Smooth muscle cell (in vitro differentiated cells): Measurements from ENCODE around the gene C2CD2L. TPM values are rescaled to one million over a fixed set of nuclear protein-coding genes. Genes with fewer than 3 reads are reported as not detected.
"Not testable (repeated sequence)": the region's sequence is repeated elsewhere in the genome, so short reads cannot be mapped to it uniquely, and the experiment has no call there.

ENCODE experiments used
- DNase-seq: peaks from one replicate; lab custom pipeline; 2025; ENCODE audit not compliant: unreplicated experiment; lab: John Stamatoyannopoulos, UW
- H2AFZ ChIP-seq: fragments of 200-600 bp; sonication (generic); 2 replicates; pipeline ENCODE4 v1.6.0; 2016; ENCODE audit warnings: antibody characterized with exemption, low read depth, mild to moderate bottlenecking
- H3F3A ChIP-seq: fragments of 200-600 bp; sonication (generic); 2 replicates; pipeline ENCODE4 v1.6.0; 2017; ENCODE audit warnings: antibody characterized with exemption, low read depth
- H3K27ac ChIP-seq: fragments of 200-600 bp; sonication (generic); 2 replicates; pipeline ENCODE4 v1.5.1; 2016; ENCODE audit warnings: low read depth, mild to moderate bottlenecking
- H3K27me3 ChIP-seq: fragments of 200-600 bp; sonication (generic); 2 replicates; pipeline ENCODE4 v1.6.1; 2016; ENCODE audit warnings: low read depth, mild to moderate bottlenecking
- H3K36me3 ChIP-seq: fragments of 200-600 bp; sonication (generic); 2 replicates; pipeline ENCODE4 v1.5.1; 2016; ENCODE audit warnings: low read depth
- H3K4me1 ChIP-seq: fragments of 200-600 bp; sonication (generic); 2 replicates; pipeline ENCODE4 v1.5.1; 2016; ENCODE audit warnings: low read depth
- H3K4me2 ChIP-seq: fragments of 200-600 bp; sonication (generic); 2 replicates; pipeline ENCODE4 v1.6.0; 2016; ENCODE audit warnings: mild to moderate bottlenecking
- H3K4me3 ChIP-seq: fragments of 200-600 bp; sonication (generic); 2 replicates; pipeline ENCODE4 v1.5.1; 2016; ENCODE audit warnings: mild to moderate bottlenecking
- H3K79me2 ChIP-seq: fragments of 200-600 bp; sonication (generic); 2 replicates; pipeline ENCODE4 v1.6.0; 2016; ENCODE audit warnings: low read depth, mild to moderate bottlenecking
- H3K9ac ChIP-seq: fragments of 200-600 bp; sonication (generic); 2 replicates; pipeline ENCODE4 v1.6.0; 2016; ENCODE audit warnings: low read depth
- H3K9me3 ChIP-seq: fragments of 200-600 bp; sonication (generic); replicated peaks from 2 replicates; pipeline ENCODE4 v1.5.1; 2016; ENCODE audit warnings: low read depth
- H4K20me1 ChIP-seq: fragments of 200-600 bp; sonication (generic); 2 replicates; pipeline ENCODE4 v1.6.0; 2016; ENCODE audit warnings: low read depth
- CTCF ChIP-seq: fragments of 200-600 bp; sonication (generic); IDR thresholded peaks from 2 replicates; pipeline ENCODE4 v1.5.1; 2017; ENCODE audit warnings: borderline replicate concordance, mild to moderate bottlenecking, antibody characterized with exemption; ENCODE audit not compliant: insufficient read depth, poor library complexity, severe bottlenecking
- WGBS: methylation state at CpG from one replicate; pipeline ENCODE4 v1.1.7; 2016; ENCODE audit warnings: low lambda C conversion rate; 5-methylcytosine and 5-hydroxymethylcytosine counted together
- polyA plus RNA-seq: library from polyadenylated mRNA; unstranded; fragments of >200 nt; fragmentation: Nextera tagmentation; extraction: Ambion mirVana; gene quantifications from 2 replicates; pipeline ENCODE4 v1.2.1, GENCODE V29; 2016
- total RNA-seq: library from RNA; depleted of rRNA; stranded (reverse); fragments of >200 nt; gene quantifications from 2 replicates; pipeline ENCODE4 v1.2.3, GENCODE V29; 2014

Gene C2CD2L
- total and polyA plus RNA-seq, 2 experiments from 2014 or later: 4.8 to 7.2 TPM

DNA sequence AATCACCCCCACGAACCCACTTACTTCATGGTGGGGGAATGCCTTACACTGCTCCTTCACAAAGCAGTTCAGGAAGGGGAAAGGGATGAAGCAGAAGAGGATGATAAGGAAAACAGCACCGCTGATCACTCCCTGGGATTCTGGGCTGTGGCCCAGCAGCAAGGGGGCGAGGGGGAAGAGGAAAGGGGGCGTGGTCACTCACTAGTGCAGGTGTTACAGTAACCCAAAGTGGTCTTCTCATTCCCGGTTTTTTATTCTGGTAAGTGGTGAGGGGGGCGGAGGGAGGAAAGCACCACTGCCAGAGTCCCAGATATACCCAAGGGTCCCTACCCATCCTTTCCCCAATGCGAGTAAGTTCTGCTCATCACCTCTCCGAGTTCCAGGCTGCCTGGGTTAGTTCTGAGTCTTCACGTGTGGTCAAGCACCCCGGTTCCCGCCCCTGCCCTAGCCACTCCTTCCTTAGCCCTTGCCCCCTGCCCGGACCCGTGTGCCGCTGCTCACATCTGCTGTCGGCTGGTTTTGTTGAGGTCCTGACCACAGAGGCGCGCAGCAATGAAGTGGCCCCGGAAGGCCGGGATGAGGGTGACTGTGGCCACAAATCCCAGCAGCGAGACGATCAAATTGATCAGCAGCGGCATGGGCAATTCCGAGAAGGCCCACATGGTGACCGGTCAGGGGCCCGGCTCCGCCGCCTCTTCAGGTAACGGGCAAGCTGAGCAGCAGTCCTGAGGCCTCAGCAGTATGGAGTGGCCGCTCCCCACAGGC, 6.0 kb upstream of the C2CD2L start:
- peak overlapping the region; percentile 97 for H3K9ac ChIP-seq
- peaks cover 18% of the 10 kb centered on the region for H3F3A ChIP-seq
- no peaks in the 10 kb centered on the region for H3K27me3 ChIP-seq
- peak overlapping the region; percentile 97 for H2AFZ ChIP-seq
- no peaks in the 10 kb centered on the region for H3K36me3 ChIP-seq
- H3K4me3 ChIP-seq: peak overlapping the region; percentile 81
- H3K27ac ChIP-seq: peak overlapping the region; percentile 99
- no peaks in the 10 kb centered on the region for H4K20me1 ChIP-seq
- peaks cover 11% of the 10 kb centered on the region for H3K79me2 ChIP-seq
- H3K9me3 ChIP-seq: no peaks in the 10 kb centered on the region
- TF ChIP-seq CTCF: no peak
- peaks cover 12% of the 10 kb centered on the region for H3K4me1 ChIP-seq
- peak overlapping the region; percentile 98 for H3K4me2 ChIP-seq
- no peak for DNase-seq
- 1% methylated on average over 28 of the region's 29 CpGs for whole genome bisulfite sequencing

GRCh38 chr11:119101759-119102423, 5.3 kb upstream of the C2CD2L start, which contains the start of gene DPAGT1:
Gene DPAGT1 (minus strand): TSS chr11:119101853. CDS start chr11:119101655, 198 bp downstream.
- peak within 1 kb of the TSS; percentile 98 for H3K4me2 ChIP-seq

GRCh38 chr11:119103161-119103664, 3.9 kb upstream of the C2CD2L start:
- Histone ChIP-seq H3K27ac (peak overlapping the region; percentile 99), H3K4me2 (peak overlapping the region; percentile 98), H3K79me2 (peaks cover 11% of the 10 kb centered on the region), H3K4me1 (peaks cover 21% of the 10 kb centered on the region), H3K4me3 (peak overlapping the region; percentile 81), H3F3A (peaks cover 14% of the 10 kb centered on the region)
- H4K20me1 ChIP-seq, H2AFZ ChIP-seq, H3K9me3 ChIP-seq, H3K27me3 ChIP-seq, DNase-seq, H3K36me3 ChIP-seq, H3K9ac ChIP-seq: not testable (repeated sequence)
- WGBS: 93% methylated on average over 18 of the region's 18 CpGs

More at GRCh38 chr11:119101759-119102423, 5.3 kb upstream of the C2CD2L start, which contains the start of gene DPAGT1:
- WGBS: under 1% methylated on average over 32 of the region's 32 CpGs
- H3K4me3 ChIP-seq: peak within 1 kb of the TSS; percentile 81
- peak; percentile 35 for DNase-seq
- H3F3A ChIP-seq: peaks cover 14% of the 10 kb centered on the region
- peaks cover 17% of the 10 kb centered on the region for H3K4me1 ChIP-seq
- H4K20me1 ChIP-seq: no peaks in the 10 kb centered on the region
- peak within 1 kb of the TSS; percentile 97 for H3K9ac ChIP-seq
- H2AFZ ChIP-seq: peak within 1 kb of the TSS; percentile 97
- no peaks in the 10 kb centered on the region for H3K36me3 ChIP-seq
- no peaks in the 10 kb centered on the region for H3K9me3 ChIP-seq
- H3K27ac ChIP-seq: peak within 1 kb of the TSS; percentile 99
- peaks cover 11% of the 10 kb centered on the region for H3K79me2 ChIP-seq
- no peak for TF ChIP-seq CTCF
- H3K27me3 ChIP-seq: no peaks in the 10 kb centered on the region

DNA sequence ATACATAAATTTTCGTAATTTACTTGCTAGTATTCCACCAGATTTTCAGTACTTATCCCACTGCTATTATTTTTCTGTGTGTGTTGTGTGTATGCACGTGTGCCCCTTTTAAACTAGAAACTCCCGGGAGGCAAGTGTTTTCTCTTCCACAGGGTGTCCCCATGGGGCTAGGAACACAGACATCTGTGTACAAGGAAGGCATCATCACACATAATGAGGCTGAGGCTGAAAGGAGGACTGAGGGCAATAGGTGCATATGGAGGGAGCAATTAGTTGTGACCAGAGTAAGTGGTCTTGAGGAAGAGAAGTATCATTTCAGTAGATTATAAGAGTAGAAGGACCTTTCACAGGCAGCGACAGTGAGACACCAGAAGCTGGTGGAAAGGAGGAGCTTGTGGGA, 3.4 kb upstream of the C2CD2L start:
- Histone ChIP-seq H3K36me3 (no peaks in the 10 kb centered on the region), H4K20me1 (peaks cover 8% of the 10 kb centered on the region), H3F3A (peaks cover 14% of the 10 kb centered on the region), H3K27ac (peak overlapping the region; percentile 30), H3K4me3 (no peak overlapping the region), H3K4me1 (peaks cover 25% of the 10 kb centered on the region), H2AFZ (no peak overlapping the region), H3K9ac (no peak overlapping the region), H3K27me3 (no peaks in the 10 kb centered on the region), H3K4me2 (no peak overlapping the region), H3K9me3 (no peaks in the 10 kb centered on the region), H3K79me2 (peaks cover 11% of the 10 kb centered on the region)
- no peak for DNase-seq
- 66% methylated on average over 4 of the region's 4 CpGs for WGBS
- TF ChIP-seq CTCF: no peak
